ENCODE data around the gene ZNF888.
"Not testable (repeated sequence)": the region's sequence is repeated elsewhere in the genome, so short reads cannot be mapped to it uniquely, and the experiment has no call there.

Gene ZNF888

DNA sequence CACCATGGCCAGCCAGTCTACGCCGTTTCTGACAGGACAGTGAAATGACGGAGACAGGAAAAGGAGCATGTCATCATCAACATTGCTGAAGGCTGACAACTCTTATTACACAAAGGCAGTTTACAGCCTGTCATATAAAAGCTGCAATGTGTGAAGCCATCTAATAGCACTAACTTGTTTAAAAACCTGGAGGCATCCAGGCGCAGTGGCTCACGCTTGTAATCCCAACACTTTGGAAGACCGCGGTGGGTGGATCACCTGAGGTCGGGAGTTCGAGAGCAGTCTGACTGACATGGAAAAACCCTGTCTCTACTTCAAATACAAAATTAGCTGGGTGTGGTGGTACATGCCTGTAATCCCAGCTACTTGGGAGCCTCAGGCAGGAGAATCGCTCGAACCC lies 55.2 kb downstream of the ZNF888 start:
- DNase-seq: not testable (repeated sequence)

GRCh38 chr19:52857378-52858191 lies 65.6 kb downstream of the ZNF888 start, which contains the start of gene ZNF468:
Gene ZNF468 (minus strand): TSS chr19:52857619. CDS start chr19:52854272, 3,347 bp downstream.
- DNase-seq: peak; percentile 74

GRCh38 chr19:52856540-52857377 lies 66.5 kb downstream of the ZNF888 start:
- not testable (repeated sequence) for DNase-seq

Data from CD4-positive, alpha-beta T cell treated with Interleukin-6 for 4 hours (primary cell).